ENCODE results near the gene BACE1.

- no peak for TF ChIP-seq MAX (IDR thresholded peaks at IDR 0.05; ENCODE audit: insufficient read depth, insufficient read length)
- TF ChIP-seq EZH2 (IDR thresholded peaks at IDR 0.05; ENCODE audit: borderline replicate concordance, low read depth, low read length, severe bottlenecking): no peak
- no peak for TF ChIP-seq CTCF (IDR thresholded peaks at IDR 0.05; ENCODE audit: extremely low read depth in 1 of 2, insufficient read depth in 1 of 2, low read depth in 1 of 2, low read length in 2 of 2)
Observed at GRCh38 chr11:117302228-117302627, 13.8 kb downstream of the BACE1 start.

Data from endothelial cell of umbilical vein (primary cell).